ENCODE results near the gene FGD6.

The FGD6 gene

GRCh38 chr12:95057424-95057823 is 159.8 kb downstream of the FGD6 start:
- no peaks in the 10 kb centered on the region for H3K4me1 Mint-ChIP-seq (ENCODE audit: low read depth in 2 of 2)
- H3K4me3 Mint-ChIP-seq = no peak overlapping the region
- no peak overlapping the region for H3K27ac Mint-ChIP-seq
- H3K36me3 Mint-ChIP-seq (ENCODE audit: insufficient read depth) = peaks cover 88% of the 10 kb centered on the region
- ATAC-seq (replicated peaks) = no peak
- H3K27me3 Mint-ChIP-seq = no peaks in the 10 kb centered on the region
- H3K9me3 Mint-ChIP-seq = no peaks in the 10 kb centered on the region
- DNase-seq = no peak

GRCh38 chr12:95055057-95055456 is 162.2 kb downstream of the FGD6 start:
- Mint-ChIP-seq H3K4me3 (no peak overlapping the region), H3K4me1 (ENCODE audit: low read depth in 2 of 2) (no peaks in the 10 kb centered on the region), H3K36me3 (ENCODE audit: insufficient read depth) (peaks cover 81% of the 10 kb centered on the region), H3K27ac (no peak overlapping the region), H3K27me3 (no peaks in the 10 kb centered on the region), H3K9me3 (no peaks in the 10 kb centered on the region)
- ATAC-seq (replicated peaks) (no peak), DNase-seq (no peak)

- Mint-ChIP-seq H3K4me3 (no peak overlapping the region), H3K27ac (no peak overlapping the region), H3K4me1 (ENCODE audit: low read depth in 2 of 2) (no peaks in the 10 kb centered on the region), H3K27me3 (no peaks in the 10 kb centered on the region), H3K9me3 (no peaks in the 10 kb centered on the region), H3K36me3 (ENCODE audit: insufficient read depth) (peaks cover 79% of the 10 kb centered on the region)
- ATAC-seq (replicated peaks) (no peak), DNase-seq (no peak)
Observed at GRCh38 chr12:95054206-95054605, 163.1 kb downstream of the FGD6 start.

GRCh38 chr12:95051241-95051640 is 166.0 kb downstream of the FGD6 start:
- Mint-ChIP-seq H3K36me3 (ENCODE audit: insufficient read depth) (peaks cover 73% of the 10 kb centered on the region), H3K4me3 (no peak overlapping the region), H3K4me1 (ENCODE audit: low read depth in 2 of 2) (no peaks in the 10 kb centered on the region), H3K27ac (no peak overlapping the region), H3K9me3 (no peaks in the 10 kb centered on the region), H3K27me3 (no peaks in the 10 kb centered on the region)
- ATAC-seq (replicated peaks) (no peak), DNase-seq (no peak)

GRCh38 chr12:95037906-95038305 is 179.4 kb downstream of the FGD6 start:
- DNase-seq (no peak), ATAC-seq (replicated peaks) (no peak)
- H3K27me3 Mint-ChIP-seq = no peaks in the 10 kb centered on the region
- peaks cover 25% of the 10 kb centered on the region for H3K36me3 Mint-ChIP-seq (ENCODE audit: insufficient read depth)
- H3K4me3 Mint-ChIP-seq = no peak overlapping the region
- no peak overlapping the region for H3K27ac Mint-ChIP-seq
- peaks cover 12 to 20% of the 10 kb centered on the region in 2 donors for H3K4me1 Mint-ChIP-seq (ENCODE audit: low read depth in 2 of 2)
- H3K9me3 Mint-ChIP-seq = no peaks in the 10 kb centered on the region

GRCh38 chr12:95034750-95035149 is 182.5 kb downstream of the FGD6 start:
- Mint-ChIP-seq H3K4me3 (no peak overlapping the region), H3K27me3 (no peaks in the 10 kb centered on the region), H3K36me3 (ENCODE audit: insufficient read depth) (peaks cover 29% of the 10 kb centered on the region), H3K27ac (peak overlapping the region in 1 of 2 donors; percentile 83), H3K4me1 (ENCODE audit: low read depth in 2 of 2) (peaks cover 11 to 12% of the 10 kb centered on the region in 2 donors), H3K9me3 (no peaks in the 10 kb centered on the region)
- no peak for ATAC-seq (replicated peaks)
- DNase-seq = no peak
